Transverse colon (tissue), 4 donors: ENCODE data around the gene SLC15A5. TPM values are rescaled to one million over a fixed set of nuclear protein-coding genes. Genes with fewer than 3 reads are reported as not detected.

Source experiments
- DNase-seq: peaks from one replicate; pipeline ENCODE4 v3.0.0-alpha.2; 2019
- H3K27ac ChIP-seq, 4 donors: fragments of 200-600 bp; sonication (generic); 2 replicates each; pipeline ENCODE4 v1.5.1; 2016 to 2018; ENCODE audit warnings: inconsistent platforms in 4 of 4
- H3K27me3 ChIP-seq: fragments of 200-600 bp; sonication (generic); 2 replicates; pipeline ENCODE4 v1.5.1; 2017; ENCODE audit warnings: inconsistent platforms
- H3K36me3 ChIP-seq, 4 donors: fragments of 200-600 bp; sonication (generic); 2 replicates each; pipeline ENCODE4 v1.5.1; 2017 to 2019; ENCODE audit warnings: inconsistent platforms in 4 of 4
- H3K4me1 ChIP-seq, 4 donors: fragments of 200-600 bp; sonication (generic); 2 replicates each; pipeline ENCODE4 v1.5.1; 2017 to 2020; ENCODE audit warnings: inconsistent platforms in 4 of 4
- H3K4me3 ChIP-seq, 4 donors: fragments of 200-600 bp; sonication (generic); 1 replicate in 1 of 4; 2 replicates in 3 of 4; pipeline versions ENCODE4 v1.5.1 to v1.6.1; 2017 to 2019; ENCODE audit warnings: inconsistent platforms in 4 of 4
- H3K9me3 ChIP-seq, 2 donors: fragments of 200-600 bp; sonication (generic); 2 replicates each; pipeline ENCODE4 v1.5.1; 2017 to 2019; ENCODE audit warnings: inconsistent platforms in 2 of 2
- EP300 ChIP-seq: sonication (generic); formaldehyde crosslinking; IDR thresholded peaks from one replicate; pipeline ENCODE4 v1.6.1; 2017; ENCODE audit warnings: antibody characterized with exemption, low read depth
- POLR2A ChIP-seq: fragments of 450-650 bp; IDR thresholded peaks from one replicate; pipeline ENCODE4 v1.6.1; 2016; ENCODE audit warnings: antibody characterized with exemption, mild to moderate bottlenecking, moderate library complexity
- POLR2AphosphoS5 ChIP-seq, 3 donors: sonication (generic); formaldehyde crosslinking; IDR thresholded peaks; one replicate each; pipeline ENCODE4 v1.6.1; 2016; ENCODE audit warnings: antibody characterized with exemption in 3 of 3
- WGBS, 2 donors: methylation state at CpG; one replicate each; pipeline ENCODE4 v1.1.5; 2018; ENCODE audit warnings: low coverage in 1 of 2; 5-methylcytosine and 5-hydroxymethylcytosine counted together
- in situ Hi-C, 4 donors: fragments of 200-750 bp; cut with MboI; loops; one replicate each; pipeline versions ENCODE4 v1.15.0 to v1.15.1; 2017; ENCODE audit warnings: low sequenced_read_pairs in 3 of 4, low pct_ligation_motif_present in 1 of 4, low pct_unique_long_range_greater_than_20kb in 1 of 4
- intact Hi-C: fragments of 100-400 bp; cut with DNase I; formaldehyde crosslinking; loops from one replicate; pipeline ENCODE4 v1.15.1; 2023; ENCODE audit warnings: low total_unique reads
- total RNA-seq, 4 donors: library from RNA; depleted of rRNA; stranded (reverse); fragments of >200 nt; gene quantifications; one replicate each; pipeline ENCODE4 v1.1.0, GENCODE V29; 2016
- TF ChIP-seq, protein P1 (sequence below), 5 experiments: fragments of 200-600 bp in 3 of 5; fragments of 450-650 bp in 2 of 5; sonication (generic) in 3 of 5; IDR thresholded peaks; 1 replicate in 2 of 5; 2 replicates in 3 of 5; pipeline ENCODE4 v1.5.1; 2016 to 2017; ENCODE audit warnings: antibody characterized with exemption in 5 of 5, inconsistent platforms in 3 of 5, mild to moderate bottlenecking in 2 of 5, moderate library complexity in 1 of 5

Gene SLC15A5
- total RNA-seq, 4 donors from 2014 or later: not detected

DNA sequence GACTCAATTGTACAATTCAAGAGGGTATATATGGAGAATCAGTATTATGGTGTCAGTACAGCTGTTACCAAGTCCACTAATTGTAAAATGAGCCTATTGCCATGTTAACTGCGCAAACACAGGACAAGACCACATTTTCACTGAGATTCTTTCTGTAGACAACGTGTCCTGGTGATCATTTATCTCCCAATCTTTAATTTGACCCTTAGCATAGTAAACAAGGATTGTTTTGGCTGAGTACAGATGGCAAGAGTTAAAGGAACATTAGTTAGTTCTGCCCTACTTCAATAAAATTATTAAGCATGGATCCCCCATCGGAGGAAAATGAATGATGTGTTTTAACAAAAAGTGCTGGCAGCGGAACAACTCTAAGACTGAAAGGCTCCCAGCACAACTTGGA is 36.1 kb downstream of the SLC15A5 start:
- in situ Hi-C loops: no loop called here
- 83 to 84% methylated on average over 4 of the region's 4 CpGs for WGBS, 2 donors
- no peaks in the 10 kb centered on the region for H3K9me3 ChIP-seq
- H3K27ac ChIP-seq: no peak overlapping the region
- DNase-seq: no peak
- intact Hi-C loops: no loop called here
- H3K27me3 ChIP-seq: no peaks in the 10 kb centered on the region
- peaks cover 0 to 10% (median 3%) of the 10 kb centered on the region in 4 donors for H3K4me1 ChIP-seq
- no peaks in the 10 kb centered on the region for H3K36me3 ChIP-seq
- TF ChIP-seq POLR2A (no peak), POLR2AphosphoS5 (IDR thresholded peaks at IDR 0.05) (no peak), EP300 (no peak)
- TF ChIP-seq, protein P1, sequence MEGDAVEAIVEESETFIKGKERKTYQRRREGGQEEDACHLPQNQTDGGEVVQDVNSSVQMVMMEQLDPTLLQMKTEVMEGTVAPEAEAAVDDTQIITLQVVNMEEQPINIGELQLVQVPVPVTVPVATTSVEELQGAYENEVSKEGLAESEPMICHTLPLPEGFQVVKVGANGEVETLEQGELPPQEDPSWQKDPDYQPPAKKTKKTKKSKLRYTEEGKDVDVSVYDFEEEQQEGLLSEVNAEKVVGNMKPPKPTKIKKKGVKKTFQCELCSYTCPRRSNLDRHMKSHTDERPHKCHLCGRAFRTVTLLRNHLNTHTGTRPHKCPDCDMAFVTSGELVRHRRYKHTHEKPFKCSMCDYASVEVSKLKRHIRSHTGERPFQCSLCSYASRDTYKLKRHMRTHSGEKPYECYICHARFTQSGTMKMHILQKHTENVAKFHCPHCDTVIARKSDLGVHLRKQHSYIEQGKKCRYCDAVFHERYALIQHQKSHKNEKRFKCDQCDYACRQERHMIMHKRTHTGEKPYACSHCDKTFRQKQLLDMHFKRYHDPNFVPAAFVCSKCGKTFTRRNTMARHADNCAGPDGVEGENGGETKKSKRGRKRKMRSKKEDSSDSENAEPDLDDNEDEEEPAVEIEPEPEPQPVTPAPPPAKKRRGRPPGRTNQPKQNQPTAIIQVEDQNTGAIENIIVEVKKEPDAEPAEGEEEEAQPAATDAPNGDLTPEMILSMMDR (IDR thresholded peaks at IDR 0.05): no peak
- no peak overlapping the region for H3K4me3 ChIP-seq

GRCh38 chr12:16238661-16239060 is 38.8 kb downstream of the SLC15A5 start:
- WGBS, 2 donors: 43 to 50% methylated on average over 2 of the region's 2 CpGs
- intact Hi-C loops: no loop called here
- in situ Hi-C loops: no loop called here
- Histone ChIP-seq H3K4me3 (no peak overlapping the region), H3K27me3 (no peaks in the 10 kb centered on the region), H3K9me3 (no peaks in the 10 kb centered on the region), H3K4me1 (no peaks in the 10 kb centered on the region), H3K36me3 (no peaks in the 10 kb centered on the region), H3K27ac (no peak overlapping the region)
- TF ChIP-seq, protein P1 (IDR thresholded peaks at IDR 0.05): no peak
- no peak for TF ChIP-seq EP300
- TF ChIP-seq POLR2AphosphoS5 (IDR thresholded peaks at IDR 0.05): no peak
- TF ChIP-seq POLR2A: no peak
- DNase-seq: no peak

GRCh38 chr12:16229676-16230075 is 47.8 kb downstream of the SLC15A5 start:
- Histone ChIP-seq H3K36me3 (no peaks in the 10 kb centered on the region), H3K4me3 (no peak overlapping the region), H3K27me3 (no peaks in the 10 kb centered on the region), H3K9me3 (peaks cover 0 to 11% of the 10 kb centered on the region in 2 donors), H3K4me1 (no peaks in the 10 kb centered on the region), H3K27ac (no peak overlapping the region)
- intact Hi-C loops: no loop called here
- TF ChIP-seq POLR2A (no peak), EP300 (no peak), POLR2AphosphoS5 (IDR thresholded peaks at IDR 0.05) (no peak)
- TF ChIP-seq, protein P1 (IDR thresholded peaks at IDR 0.05): no peak
- in situ Hi-C loops: no loop called here
- 20 to 60% methylated on average over 1 of the region's 1 CpG for WGBS, 2 donors
- no peak for DNase-seq

DNA sequence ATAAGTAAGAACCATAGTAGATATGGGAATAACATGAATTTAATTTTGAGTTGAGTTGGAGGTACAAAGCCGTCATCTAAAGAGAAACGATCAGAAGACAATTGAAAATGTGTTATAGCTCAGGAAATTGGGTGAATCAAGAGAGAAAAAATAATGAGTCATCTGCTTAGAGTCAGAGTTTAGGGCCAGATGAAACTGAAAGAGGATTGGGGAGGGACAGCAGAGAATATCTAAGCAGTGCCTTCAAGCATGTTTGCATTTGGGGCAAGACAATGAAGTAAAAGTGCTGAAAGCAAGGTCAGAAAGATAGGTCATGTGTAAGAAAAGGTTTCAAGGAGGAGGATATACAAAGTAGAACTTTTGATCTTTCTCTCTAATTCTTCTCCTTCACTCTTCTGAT is 49.4 kb downstream of the SLC15A5 start:
- no peak for TF ChIP-seq POLR2AphosphoS5 (IDR thresholded peaks at IDR 0.05)
- no peak for TF ChIP-seq POLR2A
- TF ChIP-seq EP300: no peak
- TF ChIP-seq, protein P1 (IDR thresholded peaks at IDR 0.05): no peak
- intact Hi-C loops (no loop called here), in situ Hi-C loops (no loop called here)
- Histone ChIP-seq H3K4me3 (no peak overlapping the region), H3K36me3 (no peaks in the 10 kb centered on the region), H3K9me3 (peaks cover 0 to 11% of the 10 kb centered on the region in 2 donors), H3K27me3 (no peaks in the 10 kb centered on the region), H3K4me1 (no peaks in the 10 kb centered on the region), H3K27ac (no peak overlapping the region)
- no peak for DNase-seq
- 64 to 87% methylated on average over 2 of the region's 2 CpGs for WGBS, 2 donors
